Hepatocyte (in vitro differentiated cells): ENCODE results near the gene SLC19A1. TPM values are rescaled to one million over a fixed set of nuclear protein-coding genes. Genes with fewer than 3 reads are reported as not detected.

ENCODE experiments used
- DNase-seq: peaks from one replicate; pipeline ENCODE4 v3.0.0-alpha.2; 2016; ENCODE audit warnings: low spot score
- H2AFZ ChIP-seq: fragments of 200-600 bp; sonication (generic); 2 replicates; pipeline ENCODE4 v1.6.0; 2016; ENCODE audit warnings: antibody characterized with exemption, mild to moderate bottlenecking
- H3K27ac ChIP-seq: fragments of 200-600 bp; sonication (generic); 2 replicates; pipeline ENCODE4 v1.5.1; 2016; ENCODE audit warnings: mild to moderate bottlenecking
- H3K27me3 ChIP-seq: fragments of 200-600 bp; sonication (generic); 2 replicates; pipeline ENCODE4 v1.6.1; 2016
- H3K36me3 ChIP-seq: fragments of 200-600 bp; sonication (generic); replicated peaks from 2 replicates; pipeline ENCODE4 v1.5.1; 2016; ENCODE audit warnings: low read depth; ENCODE audit not compliant: insufficient read depth
- H3K4me1 ChIP-seq: fragments of 200-600 bp; sonication (generic); 2 replicates; pipeline ENCODE4 v1.5.1; 2016; ENCODE audit warnings: mild to moderate bottlenecking, moderate library complexity; ENCODE audit not compliant: insufficient read depth
- H3K4me2 ChIP-seq: fragments of 200-600 bp; sonication (generic); 2 replicates; pipeline ENCODE4 v1.6.0; 2016
- H3K4me3 ChIP-seq: fragments of 200-600 bp; sonication (generic); 2 replicates; pipeline ENCODE4 v1.5.1; 2016; ENCODE audit warnings: mild to moderate bottlenecking
- H3K79me2 ChIP-seq: fragments of 200-600 bp; sonication (generic); 2 replicates; pipeline ENCODE4 v1.6.0; 2017; ENCODE audit warnings: mild to moderate bottlenecking
- H3K9me2 ChIP-seq: fragments of 200-600 bp; sonication (generic); replicated peaks from 2 replicates; pipeline ENCODE4 v1.6.0; 2017; ENCODE audit warnings: mild to moderate bottlenecking; ENCODE audit not compliant: insufficient read depth
- H3K9me3 ChIP-seq: fragments of 200-600 bp; sonication (generic); 2 replicates; pipeline ENCODE4 v1.5.1; 2016; ENCODE audit warnings: low read depth, mild to moderate bottlenecking
- H4K20me1 ChIP-seq: fragments of 200-600 bp; sonication (generic); 2 replicates; pipeline ENCODE4 v1.6.0; 2016; ENCODE audit warnings: mild to moderate bottlenecking; ENCODE audit not compliant: insufficient read depth, poor library complexity, severe bottlenecking
- EZH2 ChIP-seq: fragments of 200-600 bp; sonication (generic); IDR thresholded peaks from 2 replicates; pipeline ENCODE4 v1.6.1; 2016; ENCODE audit warnings: antibody characterized with exemption, mild to moderate bottlenecking, borderline replicate concordance
- EZH2phosphoT487 ChIP-seq: fragments of 200-600 bp; sonication (generic); IDR thresholded peaks from one replicate; pipeline ENCODE4 v1.6.1; 2018; ENCODE audit warnings: antibody characterized with exemption, mild to moderate bottlenecking, low read depth, moderate library complexity; ENCODE audit not compliant: unreplicated experiment, severe bottlenecking
- WGBS: methylation state at CpG from one replicate; pipeline ENCODE4 v1.1.6; 2016; ENCODE audit warnings: low lambda C conversion rate; ENCODE audit errors: missing lambda C conversion rate; 5-methylcytosine and 5-hydroxymethylcytosine counted together
- polyA plus RNA-seq: library from polyadenylated mRNA; unstranded; fragments of >200 nt; fragmentation: Nextera tagmentation; extraction: Ambion mirVana; gene quantifications from 2 replicates; pipeline ENCODE4 v1.2.1, GENCODE V29; 2016
- total RNA-seq: library from RNA; depleted of rRNA; stranded (reverse); fragments of >200 nt; gene quantifications from 2 replicates; pipeline ENCODE4 v1.2.3, GENCODE V29; 2014
- TF ChIP-seq, protein P1 (sequence below): fragments of 200-600 bp; sonication (generic); IDR thresholded peaks from 2 replicates; pipeline ENCODE4 v1.5.1; 2016; ENCODE audit warnings: antibody characterized with exemption, mild to moderate bottlenecking; ENCODE audit not compliant: poor library complexity

The SLC19A1 gene
- total and polyA plus RNA-seq, 2 experiments from 2014 or later, result 7.7 to 24.8 TPM

GRCh38 chr21:45549626-45550463 lies 7.6 kb upstream of the SLC19A1 start:
- no peaks in the 10 kb centered on the region for H3K4me1 ChIP-seq
- H3K9me3 ChIP-seq, result no peaks in the 10 kb centered on the region
- no peaks in the 10 kb centered on the region for H3K27me3 ChIP-seq
- H3K4me2 ChIP-seq, result no peak overlapping the region
- WGBS, result 89% methylated on average over 10 of the region's 15 CpGs
- H2AFZ ChIP-seq, result no peak overlapping the region
- H3K79me2 ChIP-seq, result no peaks in the 10 kb centered on the region
- no peak overlapping the region for H3K4me3 ChIP-seq
- H3K36me3 ChIP-seq, result no peaks in the 10 kb centered on the region
- no peak for DNase-seq
- TF ChIP-seq, protein P1, sequence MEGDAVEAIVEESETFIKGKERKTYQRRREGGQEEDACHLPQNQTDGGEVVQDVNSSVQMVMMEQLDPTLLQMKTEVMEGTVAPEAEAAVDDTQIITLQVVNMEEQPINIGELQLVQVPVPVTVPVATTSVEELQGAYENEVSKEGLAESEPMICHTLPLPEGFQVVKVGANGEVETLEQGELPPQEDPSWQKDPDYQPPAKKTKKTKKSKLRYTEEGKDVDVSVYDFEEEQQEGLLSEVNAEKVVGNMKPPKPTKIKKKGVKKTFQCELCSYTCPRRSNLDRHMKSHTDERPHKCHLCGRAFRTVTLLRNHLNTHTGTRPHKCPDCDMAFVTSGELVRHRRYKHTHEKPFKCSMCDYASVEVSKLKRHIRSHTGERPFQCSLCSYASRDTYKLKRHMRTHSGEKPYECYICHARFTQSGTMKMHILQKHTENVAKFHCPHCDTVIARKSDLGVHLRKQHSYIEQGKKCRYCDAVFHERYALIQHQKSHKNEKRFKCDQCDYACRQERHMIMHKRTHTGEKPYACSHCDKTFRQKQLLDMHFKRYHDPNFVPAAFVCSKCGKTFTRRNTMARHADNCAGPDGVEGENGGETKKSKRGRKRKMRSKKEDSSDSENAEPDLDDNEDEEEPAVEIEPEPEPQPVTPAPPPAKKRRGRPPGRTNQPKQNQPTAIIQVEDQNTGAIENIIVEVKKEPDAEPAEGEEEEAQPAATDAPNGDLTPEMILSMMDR, result no peak
- TF ChIP-seq EZH2phosphoT487 (no peak), EZH2 (no peak)
- no peaks in the 10 kb centered on the region for H3K9me2 ChIP-seq
- no peak overlapping the region for H3K27ac ChIP-seq
- no peaks in the 10 kb centered on the region for H4K20me1 ChIP-seq

- no peaks in the 10 kb centered on the region for H3K9me2 ChIP-seq
- WGBS, result 77% methylated on average over 9 of the region's 9 CpGs
- peak overlapping the region; percentile 27 for H3K27ac ChIP-seq
- no peaks in the 10 kb centered on the region for H3K27me3 ChIP-seq
- no peak overlapping the region for H3K4me2 ChIP-seq
- no peaks in the 10 kb centered on the region for H3K4me1 ChIP-seq
- peak; percentile 57 for DNase-seq
- H3K79me2 ChIP-seq, result no peaks in the 10 kb centered on the region
- H3K4me3 ChIP-seq, result no peak overlapping the region
- no peak for TF ChIP-seq EZH2phosphoT487
- TF ChIP-seq, protein P1, result no peak
- TF ChIP-seq EZH2, result no peak
- H2AFZ ChIP-seq, result no peak overlapping the region
- no peaks in the 10 kb centered on the region for H3K9me3 ChIP-seq
- no peaks in the 10 kb centered on the region for H4K20me1 ChIP-seq
- no peaks in the 10 kb centered on the region for H3K36me3 ChIP-seq
Observed at GRCh38 chr21:45548711-45549491, 6.7 kb upstream of the SLC19A1 start.

GRCh38 chr21:45547545-45547900 lies 5.3 kb upstream of the SLC19A1 start:
- H3K4me3 ChIP-seq, result no peak overlapping the region
- no peaks in the 10 kb centered on the region for H3K27me3 ChIP-seq
- no peak overlapping the region for H2AFZ ChIP-seq
- no peak for DNase-seq
- H3K4me1 ChIP-seq, result peaks cover 9% of the 10 kb centered on the region
- TF ChIP-seq, protein P1, result no peak
- no peak for TF ChIP-seq EZH2
- no peak for TF ChIP-seq EZH2phosphoT487
- no peaks in the 10 kb centered on the region for H3K36me3 ChIP-seq
- no peaks in the 10 kb centered on the region for H3K9me3 ChIP-seq
- no peaks in the 10 kb centered on the region for H3K9me2 ChIP-seq
- 64% methylated on average over 3 of the region's 3 CpGs for WGBS
- H3K27ac ChIP-seq, result no peak overlapping the region
- H3K79me2 ChIP-seq, result no peaks in the 10 kb centered on the region
- no peak overlapping the region for H3K4me2 ChIP-seq
- no peaks in the 10 kb centered on the region for H4K20me1 ChIP-seq
